ENCODE data around the gene KIRREL3. TPM values are rescaled to one million over a fixed set of nuclear protein-coding genes. Genes with fewer than 3 reads are reported as not detected.

The KIRREL3 gene
- total and polyA plus RNA-seq, 9 of the 15 experiments (the other 6 are each of a cell fraction or from before 2014, with no cell fraction given): 0.04 to 0.10 TPM; not detected in 7

DNA sequence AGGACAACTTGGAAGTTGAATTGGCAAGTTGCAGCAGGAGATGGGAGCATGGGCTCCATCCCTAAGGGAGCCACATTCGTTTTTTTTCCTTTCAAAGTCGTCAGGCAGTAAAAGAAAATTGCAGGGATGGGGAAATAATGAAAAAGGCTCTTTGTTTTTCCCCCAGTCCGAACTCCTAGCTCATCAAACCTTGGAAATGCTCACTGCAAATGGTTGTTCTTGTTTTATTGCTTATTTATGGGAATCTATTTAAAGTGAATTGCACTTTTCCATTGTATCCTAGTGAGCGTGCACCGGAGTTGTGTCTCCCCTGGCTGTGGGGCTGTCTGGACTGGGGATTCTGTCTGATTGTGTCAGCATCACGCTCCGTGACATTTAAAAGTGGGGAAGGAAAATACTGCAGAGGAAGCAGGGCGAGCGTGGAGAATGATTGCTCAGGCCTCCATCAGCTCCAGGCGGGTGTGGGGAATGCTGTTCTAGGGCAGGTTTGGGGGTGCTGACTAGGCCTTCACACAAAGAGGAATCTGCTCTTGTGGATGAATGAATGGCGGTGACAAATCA lies 306.4 kb downstream of the KIRREL3 start:
- no TSS peak for BruUV-seq (replicated peaks)

More for the DNA sequence above, 306.4 kb downstream of the KIRREL3 start:
- H3K79me2 ChIP-seq (ENCODE audit: control insufficient read depth, insufficient read depth, low read length): no peaks in the 10 kb centered on the region
- no peak for FAIRE-seq
- CTCF ChIA-PET (ENCODE audit: low intra/inter-chr PET ratio): no interaction called here
- in situ Hi-C loops (cut with MboI) (no loop called here), intact Hi-C loops (cut with micrococcal nuclease) (no loop called here)
- POLR2A ChIA-PET: interaction anchor here (0.6 kb wide), 1 partner anchor 381 kb away, joined by 3 read pairs; no protein-coding TSS in a partner anchor
- no peaks in the 10 kb centered on the region for H3K9me1 ChIP-seq (ENCODE audit: control insufficient read depth, insufficient read depth, low read length)
- no peak for ATAC-seq
- H3K36me3 ChIP-seq (ENCODE audit: control insufficient read depth, insufficient read depth, low read length): no peaks in the 10 kb centered on the region
- WGBS (ENCODE audit: insufficient coverage, low coverage, missing lambda C conversion rate): 0% methylated on average over 11 of the region's 11 CpGs
- no peak overlapping the region for H3K27ac ChIP-seq (ENCODE audit: extremely low read depth, low read depth, low read length)
- peaks cover 12 to 41% of the 10 kb centered on the region in 2 experiments for H3K27me3 ChIP-seq (ENCODE audit: control insufficient read depth in 2 of 2, insufficient read depth in 2 of 2, low read length in 2 of 2)
- peaks cover 4% of the 10 kb centered on the region; the same call in 1 of the 2 replicates for H4K20me1 ChIP-seq (replicated peaks; ENCODE audit: control insufficient read depth, insufficient read depth, low read length)
- no peak for DNase-seq (ENCODE audit: extremely low read depth in 1 of 4, low spot score in 3 of 4)
- H3K4me1 ChIP-seq (replicated peaks in 1 of 2; ENCODE audit: control insufficient read depth in 2 of 2, insufficient read depth in 2 of 2, low read length in 2 of 2): no peaks in the 10 kb centered on the region
- H3K4me2 ChIP-seq (ENCODE audit: insufficient read depth, low read length): no peak overlapping the region
- H3K9me3 ChIP-seq (replicated peaks; ENCODE audit: control insufficient read depth, insufficient read depth, low read depth, low read length): no peaks in the 10 kb centered on the region
- H3K4me3 ChIP-seq: no peak overlapping the region
- H3K9ac ChIP-seq (ENCODE audit: insufficient read depth in 1 of 2, low read depth in 2 of 2, low read length in 2 of 2): no peak overlapping the region
- no peak overlapping the region for H2AFZ ChIP-seq (ENCODE audit: low read depth, low read length)
- TF ChIP-seq CHCHD3 (CRISPR knock-in tag; IDR thresholded peaks at IDR 0.05) (no peak), ZFP1 (CRISPR knock-in tag; IDR thresholded peaks at IDR 0.05) (no peak), TEAD1 (CRISPR knock-in tag; IDR thresholded peaks at IDR 0.05) (no peak)
- TF ChIP-seq, protein P1, sequence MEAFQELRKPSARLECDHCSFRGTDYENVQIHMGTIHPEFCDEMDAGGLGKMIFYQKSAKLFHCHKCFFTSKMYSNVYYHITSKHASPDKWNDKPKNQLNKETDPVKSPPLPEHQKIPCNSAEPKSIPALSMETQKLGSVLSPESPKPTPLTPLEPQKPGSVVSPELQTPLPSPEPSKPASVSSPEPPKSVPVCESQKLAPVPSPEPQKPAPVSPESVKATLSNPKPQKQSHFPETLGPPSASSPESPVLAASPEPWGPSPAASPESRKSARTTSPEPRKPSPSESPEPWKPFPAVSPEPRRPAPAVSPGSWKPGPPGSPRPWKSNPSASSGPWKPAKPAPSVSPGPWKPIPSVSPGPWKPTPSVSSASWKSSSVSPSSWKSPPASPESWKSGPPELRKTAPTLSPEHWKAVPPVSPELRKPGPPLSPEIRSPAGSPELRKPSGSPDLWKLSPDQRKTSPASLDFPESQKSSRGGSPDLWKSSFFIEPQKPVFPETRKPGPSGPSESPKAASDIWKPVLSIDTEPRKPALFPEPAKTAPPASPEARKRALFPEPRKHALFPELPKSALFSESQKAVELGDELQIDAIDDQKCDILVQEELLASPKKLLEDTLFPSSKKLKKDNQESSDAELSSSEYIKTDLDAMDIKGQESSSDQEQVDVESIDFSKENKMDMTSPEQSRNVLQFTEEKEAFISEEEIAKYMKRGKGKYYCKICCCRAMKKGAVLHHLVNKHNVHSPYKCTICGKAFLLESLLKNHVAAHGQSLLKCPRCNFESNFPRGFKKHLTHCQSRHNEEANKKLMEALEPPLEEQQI (IDR thresholded peaks at IDR 0.05): no peak

All from K562 (cell line).